Uterus (tissue), 4 donors: ENCODE data around the gene MBD1. TPM values are rescaled to one million over a fixed set of nuclear protein-coding genes. Genes with fewer than 3 reads are reported as not detected.

Experiments
- DNase-seq, 2 donors: peaks; one replicate each; pipeline ENCODE4 v3.0.0-alpha.2; 2019 to 2020
- H3K27ac ChIP-seq, 2 donors: fragments of 200-600 bp; sonication (generic); 1 replicate in 1 of 2; 2 replicates in 1 of 2; pipeline ENCODE4 v1.5.1; 2016 to 2018
- H3K27me3 ChIP-seq, 2 donors: fragments of 200-600 bp; sonication (generic); one replicate each; pipeline ENCODE4 v1.5.1; 2018 to 2019; ENCODE audit warnings: control low read depth in 1 of 2
- H3K36me3 ChIP-seq, 2 donors: fragments of 200-600 bp; sonication (generic); one replicate each; pipeline ENCODE4 v1.5.1; 2019; ENCODE audit warnings: control low read depth in 1 of 2
- H3K4me1 ChIP-seq, 2 donors: fragments of 200-600 bp; sonication (generic); one replicate each; pipeline ENCODE4 v1.5.1; 2018 to 2019; ENCODE audit warnings: control low read depth in 1 of 2
- H3K4me3 ChIP-seq, 2 donors: fragments of 200-600 bp; sonication (generic); 1 replicate in 1 of 2; 2 replicates in 1 of 2; pipeline ENCODE4 v1.5.1; 2018 to 2019; ENCODE audit warnings: mild to moderate bottlenecking in 1 of 2
- H3K9me3 ChIP-seq, 2 donors: fragments of 200-600 bp; sonication (generic); one replicate each; pipeline ENCODE4 v1.5.1; 2019; ENCODE audit warnings: control low read depth in 1 of 2
- CTCF ChIP-seq, 4 experiments: fragments of 200-600 bp in 2 of 4; fragments of 450-650 bp in 2 of 4; sonication (generic) in 2 of 4; IDR thresholded peaks; one replicate each; pipeline ENCODE4 v1.5.1; 2016 to 2019; ENCODE audit warnings: antibody characterized with exemption in 4 of 4, mild to moderate bottlenecking in 2 of 4, moderate library complexity in 1 of 4
- POLR2A ChIP-seq, 2 donors: fragments of 450-650 bp; IDR thresholded peaks; one replicate each; pipeline ENCODE4 v1.6.1; 2016; ENCODE audit warnings: antibody characterized with exemption in 2 of 2, mild to moderate bottlenecking in 1 of 2, moderate library complexity in 1 of 2
- intact Hi-C: fragments of 100-400 bp; cut with DNase I; formaldehyde crosslinking; loops from one replicate; pipeline ENCODE4 v1.15.1; 2023; ENCODE audit warnings: low total_unique reads
- total RNA-seq, 4 donors: library from RNA; depleted of rRNA in 3 of 4; stranded (reverse); fragments of >200 nt in 3 of 4; gene quantifications; one replicate each; pipeline versions ENCODE4 v1.1.0 to v1.2.4, GENCODE V29; 2014 to 2023
- donor health status: DM: yes; HTN: yes; CAD: no.

MBD1 gene
- total RNA-seq, 4 donors from 2014 or later: 20.3 to 82.2 (median 52.7) TPM

DNA sequence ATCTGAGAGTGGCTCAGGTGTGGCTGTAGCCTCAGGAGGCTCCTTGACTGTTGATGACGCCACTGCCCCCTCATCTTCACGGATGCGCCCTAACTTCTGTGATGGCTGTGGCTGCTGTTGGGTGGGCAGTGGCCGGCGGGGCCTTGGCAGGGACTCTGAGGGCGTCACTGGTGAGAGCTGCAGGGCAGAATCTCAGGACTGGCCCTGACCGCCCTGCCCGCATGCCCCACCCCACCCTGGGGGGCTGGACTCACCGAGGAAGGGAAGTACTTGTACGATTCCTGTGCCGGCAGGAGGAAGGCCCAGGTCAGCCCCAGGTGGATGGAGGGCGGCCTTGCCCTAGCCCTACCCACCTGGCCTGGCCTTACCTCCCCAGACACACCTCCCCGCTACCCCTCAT, 3.7 kb upstream of the MBD1 start:
- intact Hi-C loops: no loop called here
- H3K27me3 ChIP-seq: no peaks in the 10 kb centered on the region
- H3K9me3 ChIP-seq: no peaks in the 10 kb centered on the region
- no peaks in the 10 kb centered on the region for H3K36me3 ChIP-seq
- H3K4me3 ChIP-seq: no peak overlapping the region
- H3K4me1 ChIP-seq: peaks cover 4 to 5% of the 10 kb centered on the region in 2 donors
- no peak overlapping the region for H3K27ac ChIP-seq
- no peak for TF ChIP-seq CTCF (IDR thresholded peaks at IDR 0.05)
- DNase-seq: no peak

- TF ChIP-seq POLR2A (IDR thresholded peaks at IDR 0.05) (no peak), CTCF (IDR thresholded peaks at IDR 0.05) (no peak)
- no peak overlapping the region for H3K27ac ChIP-seq
- intact Hi-C loops: no loop called here
- no peaks in the 10 kb centered on the region for H3K36me3 ChIP-seq
- no peak for DNase-seq
- no peaks in the 10 kb centered on the region for H3K27me3 ChIP-seq
- peaks cover 4 to 7% of the 10 kb centered on the region in 2 donors for H3K4me1 ChIP-seq
- H3K9me3 ChIP-seq: no peaks in the 10 kb centered on the region
- H3K4me3 ChIP-seq: no peak overlapping the region
These were observed 3.0 kb upstream of the MBD1 start for GRCh38 chr18:50284255-50284885.

DNA sequence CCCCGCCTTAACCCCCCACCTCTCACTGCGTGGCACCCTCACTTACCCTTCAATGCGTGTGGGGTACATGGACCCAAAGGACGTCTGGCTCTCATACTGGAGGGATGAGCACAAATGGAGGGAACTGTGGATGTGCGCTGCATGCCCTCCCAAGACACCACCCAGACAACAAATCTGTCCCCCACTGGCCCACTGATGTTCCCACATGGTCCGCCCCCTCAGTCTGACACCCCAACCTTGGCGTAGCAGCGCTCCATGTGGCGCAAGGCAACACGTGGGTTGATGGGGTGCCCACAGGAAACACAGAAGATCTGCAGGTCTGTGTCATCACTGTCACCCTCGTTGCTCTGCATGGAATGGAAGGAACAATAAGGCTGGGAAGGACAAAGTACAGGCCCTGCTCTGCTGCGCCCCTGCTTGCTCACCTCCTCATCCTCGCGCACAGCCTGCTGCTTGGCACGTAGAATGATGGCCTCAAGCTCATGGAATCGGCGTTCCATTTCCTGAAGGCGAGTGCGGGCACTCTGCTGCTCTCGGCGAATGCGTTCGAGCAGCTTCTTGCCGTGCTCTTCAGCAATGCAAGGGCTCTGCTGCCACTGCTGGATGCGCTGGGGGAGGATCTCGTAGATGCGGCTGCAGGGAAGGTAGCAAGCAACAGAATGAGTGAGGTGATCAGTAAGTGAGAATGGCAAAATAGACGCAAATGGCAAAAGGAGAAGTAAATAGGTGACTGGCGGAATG, 2.3 kb upstream of the MBD1 start:
- TF ChIP-seq CTCF (IDR thresholded peaks at IDR 0.05): no peak
- TF ChIP-seq POLR2A (IDR thresholded peaks at IDR 0.05): no peak
- no peaks in the 10 kb centered on the region for H3K36me3 ChIP-seq
- H3K9me3 ChIP-seq: no peaks in the 10 kb centered on the region
- peaks cover 4 to 7% of the 10 kb centered on the region in 2 donors for H3K4me1 ChIP-seq
- H3K27me3 ChIP-seq: no peaks in the 10 kb centered on the region
- no peak for DNase-seq
- H3K27ac ChIP-seq: no peak overlapping the region
- no peak overlapping the region for H3K4me3 ChIP-seq
- intact Hi-C loops: no loop called here

DNA sequence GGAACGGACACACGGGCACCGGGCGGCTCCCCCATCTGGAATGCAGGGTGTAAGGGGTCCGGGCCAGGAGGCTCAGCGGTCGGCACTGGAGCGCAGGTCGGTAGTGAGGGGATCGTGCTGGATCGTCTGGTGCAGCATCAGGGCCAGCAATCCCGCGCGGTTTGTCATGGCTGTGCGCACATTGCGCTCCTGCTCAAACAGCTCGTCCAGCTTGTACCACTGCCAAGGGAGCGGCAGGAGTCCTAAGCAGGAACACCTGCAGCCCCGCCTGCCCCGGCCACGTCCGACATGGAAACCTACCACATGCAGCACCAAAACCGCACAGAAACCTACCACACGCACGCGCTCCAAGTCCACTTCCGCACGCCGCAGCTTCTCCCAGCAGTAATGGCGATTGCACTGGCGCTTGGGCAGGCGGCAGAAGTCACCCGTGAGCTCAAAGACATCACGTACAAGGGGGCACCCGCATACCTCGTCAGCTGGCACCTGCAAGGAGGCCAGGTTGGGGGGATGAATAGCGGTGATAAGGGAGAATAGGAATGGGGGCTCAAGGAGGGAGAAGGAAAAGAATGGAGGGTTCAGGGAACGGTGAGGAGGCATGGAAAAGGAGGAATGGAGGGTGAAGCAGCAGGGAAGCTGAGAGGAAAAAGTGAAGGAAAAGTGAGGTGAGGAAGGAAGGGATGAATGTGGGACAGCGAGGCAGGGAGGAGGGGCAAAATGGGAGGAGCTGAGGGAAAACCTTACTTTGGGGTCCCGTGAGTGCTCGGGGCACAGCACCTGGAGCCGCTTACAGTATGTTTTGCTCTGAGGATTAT, 1.4 kb upstream of the MBD1 start:
- intact Hi-C loops: no loop called here
- Histone ChIP-seq H3K27ac (no peak overlapping the region), H3K27me3 (no peaks in the 10 kb centered on the region), H3K4me3 (no peak overlapping the region), H3K36me3 (no peaks in the 10 kb centered on the region), H3K9me3 (no peaks in the 10 kb centered on the region), H3K4me1 (peaks cover 4 to 7% of the 10 kb centered on the region in 2 donors)
- peak in 1 of 2 donors; percentile 36 for DNase-seq
- TF ChIP-seq POLR2A (IDR thresholded peaks at IDR 0.05) (no peak), CTCF (IDR thresholded peaks at IDR 0.05) (no peak)
